Heart right ventricle (tissue), 16 donors: ENCODE results near the gene EGR4. TPM values are rescaled to one million over a fixed set of nuclear protein-coding genes. Genes with fewer than 3 reads are reported as not detected.
"Not testable (repeated sequence)": the region's sequence is repeated elsewhere in the genome, so short reads cannot be mapped to it uniquely, and the experiment has no call there.

Experiments
- ATAC-seq, 8 donors: fragments of 200-7000 bp; cut with Tn5 transposase; one replicate each; pipeline ENCODE4 v1.9.1; 2020; ENCODE audit warnings: mild to moderate bottlenecking in 8 of 8, moderate library complexity in 8 of 8, moderate number of reproducible peaks in 1 of 8
- DNase-seq, 2 donors: peaks; one replicate each; pipeline ENCODE4 v3.0.0-alpha.2; 2020
- H3K27ac ChIP-seq, 10 donors: fragments of 200-600 bp; sonication (generic) in 2 of 10; one replicate each; pipeline versions ENCODE4 v1.5.0 to v1.8.0; 2020 to 2022; ENCODE audit warnings: mild to moderate bottlenecking in 3 of 10
- H3K27me3 ChIP-seq, 7 donors: fragments of 200-600 bp; one replicate each; pipeline ENCODE4 v1.8.0; 2021 to 2022; ENCODE audit warnings: mild to moderate bottlenecking in 2 of 7
- H3K36me3 ChIP-seq, 9 donors: fragments of 200-600 bp; sonication (generic) in 1 of 9; one replicate each; pipeline versions ENCODE4 v1.5.0 to v1.8.0; 2020 to 2022; ENCODE audit warnings: mild to moderate bottlenecking in 2 of 9
- H3K4me1 ChIP-seq, 9 donors: fragments of 200-600 bp; sonication (generic) in 1 of 9; one replicate each; pipeline versions ENCODE4 v1.5.0 to v1.8.0; 2020 to 2022; ENCODE audit warnings: mild to moderate bottlenecking in 4 of 9
- H3K4me3 ChIP-seq, 10 donors: fragments of 200-600 bp; sonication (generic) in 2 of 10; one replicate each; pipeline versions ENCODE4 v1.5.0 to v1.8.0; 2020 to 2022; ENCODE audit warnings: mild to moderate bottlenecking in 7 of 10, moderate library complexity in 2 of 10
- H3K9me3 ChIP-seq, 11 donors: fragments of 200-600 bp in 10 of 11; sonication (generic) in 2 of 11; one replicate each; pipeline versions ENCODE4 v1.5.0 to v1.8.0; 2013 to 2022; ENCODE audit warnings: mild to moderate bottlenecking in 2 of 11, control low read depth in 1 of 11, moderate library complexity in 1 of 11
- WGBS, 2 donors: extraction: QIAGEN DNeasy Blood & Tissue Kit; methylation state at CpG; one replicate each; pipeline ENCODE4 v1.1.7; 2013; ENCODE audit warnings: inconsistent platforms in 1 of 2; 5-methylcytosine and 5-hydroxymethylcytosine counted together
- intact Hi-C, 10 donors: fragments of 100-400 bp; cut with DNase I; formaldehyde crosslinking; loops; one replicate each; pipeline versions ENCODE4 v1.11.1 to v1.14.2; 2022
- polyA plus RNA-seq, 2 donors: library from polyadenylated mRNA; stranded (reverse); fragments of 200-250 nt; gene quantifications; one replicate each; pipeline ENCODE4 v1.2.3, GENCODE V29; 2013
- total RNA-seq, 10 donors: library from RNA; stranded (reverse); fragmentation: NEBNext Ultra II Directional in 3 of 10; extraction: Animal tissue kit (Norgen Biotek cat#: 25700) in 3 of 10; gene quantifications; one replicate each; pipeline versions ENCODE4 v1.2.1 to v1.2.4, GENCODE V29; 2021 to 2023
- TF ChIP-seq, protein P1 (sequence below), 9 donors: fragments of 200-600 bp; sonication (generic) in 2 of 9; IDR thresholded peaks; one replicate each; pipeline versions ENCODE4 v1.5.0 to v1.8.0; 2021 to 2022; ENCODE audit warnings: antibody characterized with exemption in 9 of 9, mild to moderate bottlenecking in 5 of 9, moderate library complexity in 1 of 9
- donor health status: Arrhythmogenic right ventricular cardiomyopathy.
- donor health status: ischemic (EF 13 %, LVEDD 7.1; RV severe dilation, severe dysfunction).
- donor health status: healthy with polysubstance abuse.
- donor health status: DM: no; HTN: yes; CAD: no.
- donor health status: DM: no; HTN: no; CAD: no.
- donor health status: ischemic (EF 25% LVEDD 6.9; RV normal size, moderate dysfunction).
- donor health status: ischemic (EF 25% LVEDD 5.7; RV mildly dilated, moderate dysfunction).
- donor health status: healthy.
- donor health status: DM: yes; HTN: yes; CAD: no.
- donor health status: Ischemic cardiomyopathy.
- donor health status: ischemic (EF 35%, LVEDD 5.7; RV mildly dilated, moderate dysfunction).
- donor health status: nonischemic (EF 11% LVEDD 7.7; RV severe dilation, severe dysfunction).
- donor health status: DM: yes; HTN: yes; CAD: no.
- donor health status: PGD.
- donor health status: ischemic (EF 29% LVEDD 5.4; RV normal size, mild dysfunction).
- donor health status: nonischemic (EF 23%, LVEDD 6.1; RV moderate dilation, normal function).

The EGR4 gene
- total and polyA plus RNA-seq, 12 donors = 0.36 TPM; not detected in 11

DNA sequence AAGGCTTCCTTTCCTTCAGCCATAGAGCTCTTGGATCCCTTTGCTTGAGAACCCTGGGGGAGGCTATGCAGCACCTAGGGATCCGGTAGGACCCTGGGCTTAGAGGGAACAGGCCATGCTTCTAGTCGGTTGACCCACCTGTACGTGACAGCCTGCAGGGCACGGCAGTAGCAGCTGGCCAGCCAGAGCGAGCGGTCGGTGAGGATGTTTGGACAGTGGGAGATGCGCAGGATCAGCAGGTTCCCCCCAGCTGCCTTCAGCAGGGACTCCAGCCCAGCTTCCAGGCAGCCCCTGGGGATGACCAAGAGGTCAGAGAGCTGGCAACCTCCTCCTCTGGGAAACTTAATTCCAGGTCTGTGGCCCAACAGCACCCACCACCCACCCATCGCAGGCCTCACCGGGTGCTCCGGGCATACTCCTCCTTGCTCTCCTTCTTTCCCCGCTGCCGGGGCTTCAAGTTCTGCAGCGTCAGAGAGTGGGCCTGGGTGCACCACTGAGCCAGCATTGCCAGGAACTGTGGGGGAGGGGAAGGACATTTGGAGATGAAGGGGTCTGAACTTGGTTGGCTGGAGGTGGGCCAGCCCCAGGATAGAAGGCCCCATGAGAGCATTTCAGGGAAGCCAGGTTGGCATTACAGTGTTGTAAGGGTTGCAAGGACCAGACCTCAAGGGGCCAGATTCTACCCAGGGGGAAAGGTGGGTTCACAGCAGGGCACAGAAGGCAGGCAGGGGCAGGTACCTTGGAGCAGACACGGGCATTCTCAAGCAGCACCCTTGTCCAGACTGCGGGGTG, 29.6 kb downstream of the EGR4 start:
- no peak for ATAC-seq
- Histone ChIP-seq H3K4me1 (peaks cover 0 to 3% (median 2%) of the 10 kb centered on the region in 9 donors), H3K36me3 (no peaks in the 10 kb centered on the region), H3K9me3 (no peaks in the 10 kb centered on the region), H3K27me3 (peaks cover 10 to 43% (median 37%) of the 10 kb centered on the region in 7 donors), H3K4me3 (no peak overlapping the region), H3K27ac (no peak overlapping the region)
- intact Hi-C loops = no loop called here
- DNase-seq = no peak
- TF ChIP-seq, protein P1, sequence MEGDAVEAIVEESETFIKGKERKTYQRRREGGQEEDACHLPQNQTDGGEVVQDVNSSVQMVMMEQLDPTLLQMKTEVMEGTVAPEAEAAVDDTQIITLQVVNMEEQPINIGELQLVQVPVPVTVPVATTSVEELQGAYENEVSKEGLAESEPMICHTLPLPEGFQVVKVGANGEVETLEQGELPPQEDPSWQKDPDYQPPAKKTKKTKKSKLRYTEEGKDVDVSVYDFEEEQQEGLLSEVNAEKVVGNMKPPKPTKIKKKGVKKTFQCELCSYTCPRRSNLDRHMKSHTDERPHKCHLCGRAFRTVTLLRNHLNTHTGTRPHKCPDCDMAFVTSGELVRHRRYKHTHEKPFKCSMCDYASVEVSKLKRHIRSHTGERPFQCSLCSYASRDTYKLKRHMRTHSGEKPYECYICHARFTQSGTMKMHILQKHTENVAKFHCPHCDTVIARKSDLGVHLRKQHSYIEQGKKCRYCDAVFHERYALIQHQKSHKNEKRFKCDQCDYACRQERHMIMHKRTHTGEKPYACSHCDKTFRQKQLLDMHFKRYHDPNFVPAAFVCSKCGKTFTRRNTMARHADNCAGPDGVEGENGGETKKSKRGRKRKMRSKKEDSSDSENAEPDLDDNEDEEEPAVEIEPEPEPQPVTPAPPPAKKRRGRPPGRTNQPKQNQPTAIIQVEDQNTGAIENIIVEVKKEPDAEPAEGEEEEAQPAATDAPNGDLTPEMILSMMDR (IDR thresholded peaks at IDR 0.05) = no peak
- WGBS, 2 donors = 93 to 95% methylated on average over 16 of the region's 16 CpGs

DNA sequence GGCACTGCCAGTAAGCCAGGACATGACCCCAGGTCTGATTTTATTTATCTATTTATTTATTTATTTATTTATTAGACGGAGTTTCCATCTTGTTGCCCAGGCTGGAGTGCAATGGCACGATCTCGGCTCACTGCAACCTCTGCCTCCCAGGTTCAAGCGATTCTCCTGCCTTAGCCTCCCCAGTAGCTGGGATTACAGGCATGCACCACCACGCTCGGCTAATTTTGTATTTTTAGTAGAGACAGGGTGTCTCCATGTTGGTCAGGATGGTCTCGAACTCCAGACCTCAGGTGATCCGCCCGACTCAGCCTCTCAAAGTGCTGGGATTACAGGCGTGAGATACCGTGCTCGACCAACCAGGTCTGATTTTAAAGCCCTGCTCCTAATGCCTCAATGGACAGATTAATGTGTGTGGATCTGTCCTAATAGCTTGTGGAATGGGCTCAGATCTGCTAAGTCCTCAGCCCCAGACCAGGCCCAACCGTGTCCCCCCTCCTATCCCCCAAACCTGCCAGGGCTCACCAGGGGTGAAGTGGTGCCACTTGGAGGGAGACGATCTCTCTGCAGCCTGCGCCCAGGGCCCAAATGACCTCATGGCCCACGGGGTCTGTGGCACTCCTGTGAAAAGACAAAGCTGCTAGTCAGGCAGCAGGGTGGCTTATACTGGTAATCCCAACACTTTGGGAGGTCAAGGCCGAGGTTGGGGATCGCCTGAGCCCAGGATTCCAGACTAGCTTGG, 30.5 kb downstream of the EGR4 start:
- H3K36me3 ChIP-seq, H3K4me1 ChIP-seq, ATAC-seq, H3K9me3 ChIP-seq, H3K27ac ChIP-seq, H3K4me3 ChIP-seq, DNase-seq, intact Hi-C loops: not testable (repeated sequence)
- H3K27me3 ChIP-seq = peaks cover 1 to 35% (median 28%) of the 10 kb centered on the region in 7 donors
- 91 to 92% methylated on average over 18 of the region's 18 CpGs for WGBS, 2 donors

DNA sequence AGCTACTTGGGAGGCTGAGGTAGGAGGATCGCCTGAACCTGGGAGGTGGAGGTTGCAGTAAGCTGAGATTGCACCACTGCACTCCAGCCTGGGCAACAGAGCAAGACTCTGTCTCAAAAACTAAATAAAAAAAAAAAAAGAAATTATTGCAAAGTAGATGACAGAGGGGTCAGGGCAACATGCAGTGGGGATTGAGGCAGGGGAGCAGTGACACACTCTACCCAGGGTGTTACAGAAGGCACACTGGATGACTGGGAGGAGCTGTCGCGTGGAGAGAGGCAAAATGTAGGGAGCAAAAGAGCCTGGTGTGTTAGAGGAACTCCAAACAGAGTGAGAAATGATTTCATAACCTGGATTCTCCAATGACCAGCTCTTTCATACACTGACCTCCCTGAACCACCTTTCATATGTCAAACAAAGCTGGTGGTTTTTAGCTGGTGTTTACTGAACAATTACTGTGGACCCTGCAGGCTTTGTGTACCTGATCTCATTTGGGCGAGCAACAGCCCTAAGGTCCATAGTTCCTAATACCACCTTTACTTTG, 31.2 kb downstream of the EGR4 start:
- Histone ChIP-seq H3K4me1 (peaks cover 0 to 5% (median 0%) of the 10 kb centered on the region in 9 donors), H3K9me3 (no peaks in the 10 kb centered on the region), H3K4me3 (no peak overlapping the region), H3K27me3 (peaks cover 0 to 28% (median 21%) of the 10 kb centered on the region in 7 donors), H3K27ac (no peak overlapping the region), H3K36me3 (no peaks in the 10 kb centered on the region)
- intact Hi-C loops = no loop called here
- no peak for DNase-seq
- TF ChIP-seq, protein P1 (IDR thresholded peaks at IDR 0.05) = no peak
- no peak for ATAC-seq
- 94 to 95% methylated on average over 4 of the region's 4 CpGs for WGBS, 2 donors

DNA sequence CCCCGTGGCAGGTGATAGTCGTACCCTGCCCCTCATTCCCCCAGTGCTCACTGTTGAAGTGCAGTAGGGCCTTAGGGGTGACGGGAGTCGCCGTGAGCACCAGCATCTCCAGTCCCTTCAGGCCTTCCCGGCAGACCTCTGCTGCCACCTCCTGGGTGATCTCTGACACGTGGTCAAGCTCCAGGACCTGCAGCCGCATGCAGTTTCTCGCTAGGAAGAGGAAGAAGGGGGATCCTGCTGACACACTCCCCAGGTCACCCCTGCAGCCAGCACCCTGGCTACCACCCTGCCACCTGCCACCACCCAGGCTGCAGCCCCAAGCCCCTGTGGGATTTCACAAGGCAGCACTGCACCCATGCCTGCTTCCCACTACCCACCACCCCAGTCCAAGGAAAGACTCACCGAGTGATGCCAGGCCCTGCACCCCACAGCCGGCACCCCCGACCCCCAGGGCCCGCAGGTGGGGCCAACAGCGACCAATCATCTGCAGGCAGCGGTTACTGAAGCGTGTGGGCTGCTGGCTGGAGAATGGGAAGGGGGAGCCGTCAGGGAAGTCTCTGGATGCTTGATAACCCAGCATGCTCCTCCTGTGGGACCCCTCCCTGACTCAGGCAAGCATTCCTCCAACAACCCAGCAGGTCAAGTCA, 32.9 kb downstream of the EGR4 start:
- Histone ChIP-seq H3K36me3 (no peaks in the 10 kb centered on the region), H3K27me3 (peaks cover 0 to 11% (median 6%) of the 10 kb centered on the region in 7 donors), H3K9me3 (no peaks in the 10 kb centered on the region), H3K27ac (no peak overlapping the region), H3K4me3 (no peak overlapping the region), H3K4me1 (peaks cover 0 to 5% (median 0%) of the 10 kb centered on the region in 9 donors)
- intact Hi-C loops = no loop called here
- DNase-seq (peak in 1 of 2 donors; percentile 38), ATAC-seq (peak in 7 of 8 donors; percentile 43 to 75 (median 52))
- 10 to 21% methylated on average over 17 of the region's 17 CpGs for WGBS, 2 donors
- TF ChIP-seq, protein P1 (IDR thresholded peaks at IDR 0.05) = peak in 7 of 9 donors; percentile 41 to 60 (median 54)
